Measurements from ENCODE around the gene C14orf132. TPM values are rescaled to one million over a fixed set of nuclear protein-coding genes. Genes with fewer than 3 reads are reported as not detected.
A peak's percentile ranks its signal among the peaks of the same experiment; 100 is the strongest.

The C14orf132 gene
- total and polyA plus RNA-seq, 9 of the 15 experiments (the other 6 are each of a cell fraction or from before 2014, with no cell fraction given): not detected

- Histone ChIP-seq H3K79me2 (ENCODE audit: control insufficient read depth, insufficient read depth, low read length) (no peaks in the 10 kb centered on the region), H3K4me2 (ENCODE audit: insufficient read depth, low read length) (no peak overlapping the region), H3K4me3 (no peak overlapping the region), H3K9me3 (replicated peaks; ENCODE audit: control insufficient read depth, insufficient read depth, low read depth, low read length) (no peaks in the 10 kb centered on the region), H4K20me1 (replicated peaks; ENCODE audit: control insufficient read depth, insufficient read depth, low read length) (no peaks in the 10 kb centered on the region), H3K27me3 (ENCODE audit: control insufficient read depth in 2 of 2, insufficient read depth in 2 of 2, low read length in 2 of 2) (peaks cover 0 to 25% of the 10 kb centered on the region in 2 experiments; a peak in 2 of 5 replicates), H3K27ac (ENCODE audit: extremely low read depth, low read depth, low read length) (no peak overlapping the region), H3K36me3 (ENCODE audit: control insufficient read depth, insufficient read depth, low read length) (no peaks in the 10 kb centered on the region), H3K9ac (ENCODE audit: insufficient read depth in 1 of 2, low read depth in 2 of 2, low read length in 2 of 2) (no peak overlapping the region), H2AFZ (ENCODE audit: low read depth, low read length) (no peak overlapping the region), H3K4me1 (replicated peaks in 1 of 2; ENCODE audit: control insufficient read depth in 2 of 2, insufficient read depth in 2 of 2, low read length in 2 of 2) (no peaks in the 10 kb centered on the region; a peak in 1 of 5 replicates), H3K9me1 (ENCODE audit: control insufficient read depth, insufficient read depth, low read length) (no peaks in the 10 kb centered on the region)
- FAIRE-seq (no peak), ATAC-seq (no peak), DNase-seq (ENCODE audit: extremely low read depth in 1 of 4, low spot score in 3 of 4) (no peak)
- CTCF ChIA-PET (ENCODE audit: low intra/inter-chr PET ratio): no interaction called here
- intact Hi-C loops (cut with micrococcal nuclease): no loop called here
- TF ChIP-seq ZNF75A (CRISPR knock-in tag; IDR thresholded peaks at IDR 0.05): no peak
- TF ChIP-seq MCM3 (IDR thresholded peaks at IDR 0.05): no peak
- no peak for TF ChIP-seq CREB5 (CRISPR knock-in tag; IDR thresholded peaks at IDR 0.05)
- no peak for TF ChIP-seq ZNF395 (CRISPR knock-in tag; IDR thresholded peaks at IDR 0.05)
- TF ChIP-seq ZNF592 (IDR thresholded peaks at IDR 0.05): no peak
- no peak for TF ChIP-seq EGR1 (conservative IDR thresholded peaks at IDR 0.05)
- no peak for TF ChIP-seq ELF4 (CRISPR knock-in tag; IDR thresholded peaks at IDR 0.05)
- peak; percentile 50; the same call in 1 of the 2 replicates for TF ChIP-seq CEBPB (tag; IDR thresholded peaks at IDR 0.05)
- no peak for TF ChIP-seq CEBPG (CRISPR knock-in tag; IDR thresholded peaks at IDR 0.05)
- TF ChIP-seq CEBPG (tag; conservative IDR thresholded peaks at IDR 0.05 in 1 of 2, IDR thresholded peaks at IDR 0.05 in 1 of 2): 0 out of 4 replicates have a peak, but pooled peaks have one; percentile 24 to 31
- no peak for TF ChIP-seq HNRNPL (IDR thresholded peaks at IDR 0.05; ENCODE audit: low read depth, low read length)
- WGBS (ENCODE audit: insufficient coverage, low coverage, missing lambda C conversion rate): 3% methylated on average over 11 of the region's 11 CpGs
- in situ Hi-C loops (cut with MboI): no loop called here
- POLR2A ChIA-PET: no interaction called here
- no TSS peak for BruUV-seq (replicated peaks)
Measured at GRCh38 chr14:96082420-96083300, 43.5 kb downstream of the C14orf132 start.
